Mesothelial cell of epicardium (in vitro differentiated cells): Measurements from ENCODE around the gene WWC2. TPM values are rescaled to one million over a fixed set of nuclear protein-coding genes. Genes with fewer than 3 reads are reported as not detected.
"Not testable (repeated sequence)": the region's sequence is repeated elsewhere in the genome, so short reads cannot be mapped to it uniquely, and the experiment has no call there.

Experiments used
- DNase-seq, 2 experiments: peaks; one replicate each; pipeline ENCODE4 v3.0.0; 2021; ENCODE audit warnings: low spot score in 2 of 2; ENCODE audit not compliant: unreplicated experiment in 2 of 2
- H3K27ac Mint-ChIP-seq: 2 replicates; pipeline ENCODE4 v1.8.0; 2021; ENCODE audit warnings: mixed read lengths
- H3K27me3 Mint-ChIP-seq: 2 replicates; pipeline ENCODE4 v1.8.0; 2021; ENCODE audit warnings: low read depth, mixed read lengths
- H3K36me3 Mint-ChIP-seq: 2 replicates; pipeline ENCODE4 v1.8.0; 2021; ENCODE audit warnings: mixed read lengths
- H3K4me1 Mint-ChIP-seq: 2 replicates; pipeline ENCODE4 v1.8.0; 2021; ENCODE audit warnings: mixed read lengths
- H3K4me3 Mint-ChIP-seq: 2 replicates; pipeline ENCODE4 v1.8.0; 2021; ENCODE audit warnings: mild to moderate bottlenecking, moderate library complexity, mixed read lengths
- H3K9me3 Mint-ChIP-seq: 2 replicates; pipeline ENCODE4 v1.8.0; 2021; ENCODE audit warnings: mixed read lengths
- total RNA-seq: library from RNA; stranded (reverse); gene quantifications from 3 replicates; pipeline ENCODE4 v1.2.1, GENCODE V29; 2021
- TF ChIP-seq, protein P1 (sequence below): fragments of 200-600 bp; sonication (generic); IDR thresholded peaks from one replicate; pipeline ENCODE4 v1.5.0; 2021; ENCODE audit warnings: antibody characterized with exemption; ENCODE audit not compliant: unreplicated experiment

WWC2 gene
- total RNA-seq, 1 donor from 2014 or later = 64.1 TPM

DNA sequence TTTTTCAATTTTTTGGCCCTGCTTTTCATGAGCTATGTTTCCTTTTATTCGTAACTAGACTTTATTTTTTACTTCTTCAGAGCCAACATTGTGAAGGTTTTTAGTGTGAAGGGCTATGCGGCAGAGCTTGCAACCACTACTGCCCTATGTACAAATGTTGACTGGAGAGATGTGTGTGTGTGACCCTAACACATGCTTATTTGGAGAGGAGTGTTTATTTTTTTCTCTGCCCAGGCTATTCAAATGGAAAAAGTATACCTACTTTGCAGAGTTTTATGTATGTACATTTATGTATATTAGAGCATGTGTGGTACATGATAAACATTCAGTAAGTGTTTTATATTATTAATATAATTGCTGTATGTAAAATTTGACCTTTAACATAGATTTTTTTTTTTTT lies 86.5 kb downstream of the WWC2 start:
- Mint-ChIP-seq H3K27ac (no peak overlapping the region), H3K9me3 (peaks cover 9% of the 10 kb centered on the region), H3K4me3 (no peak overlapping the region), H3K36me3 (peaks cover 10% of the 10 kb centered on the region), H3K27me3 (no peaks in the 10 kb centered on the region), H3K4me1 (peaks cover 13% of the 10 kb centered on the region)
- TF ChIP-seq, protein P1, sequence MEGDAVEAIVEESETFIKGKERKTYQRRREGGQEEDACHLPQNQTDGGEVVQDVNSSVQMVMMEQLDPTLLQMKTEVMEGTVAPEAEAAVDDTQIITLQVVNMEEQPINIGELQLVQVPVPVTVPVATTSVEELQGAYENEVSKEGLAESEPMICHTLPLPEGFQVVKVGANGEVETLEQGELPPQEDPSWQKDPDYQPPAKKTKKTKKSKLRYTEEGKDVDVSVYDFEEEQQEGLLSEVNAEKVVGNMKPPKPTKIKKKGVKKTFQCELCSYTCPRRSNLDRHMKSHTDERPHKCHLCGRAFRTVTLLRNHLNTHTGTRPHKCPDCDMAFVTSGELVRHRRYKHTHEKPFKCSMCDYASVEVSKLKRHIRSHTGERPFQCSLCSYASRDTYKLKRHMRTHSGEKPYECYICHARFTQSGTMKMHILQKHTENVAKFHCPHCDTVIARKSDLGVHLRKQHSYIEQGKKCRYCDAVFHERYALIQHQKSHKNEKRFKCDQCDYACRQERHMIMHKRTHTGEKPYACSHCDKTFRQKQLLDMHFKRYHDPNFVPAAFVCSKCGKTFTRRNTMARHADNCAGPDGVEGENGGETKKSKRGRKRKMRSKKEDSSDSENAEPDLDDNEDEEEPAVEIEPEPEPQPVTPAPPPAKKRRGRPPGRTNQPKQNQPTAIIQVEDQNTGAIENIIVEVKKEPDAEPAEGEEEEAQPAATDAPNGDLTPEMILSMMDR = no peak
- no peak for DNase-seq

DNA sequence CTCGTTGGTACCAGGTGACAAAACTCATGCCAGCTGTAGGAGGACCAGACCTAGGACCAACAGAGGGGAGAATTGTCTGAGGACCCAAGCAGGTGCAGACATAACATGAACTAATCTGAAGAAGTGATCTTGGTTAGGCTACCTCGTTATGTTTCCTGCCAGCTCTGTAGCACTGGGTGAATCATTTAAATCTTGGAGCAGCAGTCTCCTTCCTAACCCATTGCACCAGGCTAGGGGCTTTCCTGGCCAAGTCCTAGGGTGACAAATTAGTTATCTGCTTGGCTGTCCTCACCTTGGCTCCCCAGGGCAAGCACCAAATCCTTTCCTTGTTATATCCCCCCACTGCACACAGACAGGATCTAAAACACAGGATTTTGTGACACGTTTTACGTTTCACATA lies 87.8 kb downstream of the WWC2 start:
- TF ChIP-seq, protein P1 = no peak
- Mint-ChIP-seq H3K9me3 (peaks cover 9% of the 10 kb centered on the region), H3K4me1 (peaks cover 13% of the 10 kb centered on the region), H3K36me3 (peaks cover 10% of the 10 kb centered on the region), H3K27ac (no peak overlapping the region), H3K4me3 (no peak overlapping the region), H3K27me3 (no peaks in the 10 kb centered on the region)
- DNase-seq = no peak

DNA sequence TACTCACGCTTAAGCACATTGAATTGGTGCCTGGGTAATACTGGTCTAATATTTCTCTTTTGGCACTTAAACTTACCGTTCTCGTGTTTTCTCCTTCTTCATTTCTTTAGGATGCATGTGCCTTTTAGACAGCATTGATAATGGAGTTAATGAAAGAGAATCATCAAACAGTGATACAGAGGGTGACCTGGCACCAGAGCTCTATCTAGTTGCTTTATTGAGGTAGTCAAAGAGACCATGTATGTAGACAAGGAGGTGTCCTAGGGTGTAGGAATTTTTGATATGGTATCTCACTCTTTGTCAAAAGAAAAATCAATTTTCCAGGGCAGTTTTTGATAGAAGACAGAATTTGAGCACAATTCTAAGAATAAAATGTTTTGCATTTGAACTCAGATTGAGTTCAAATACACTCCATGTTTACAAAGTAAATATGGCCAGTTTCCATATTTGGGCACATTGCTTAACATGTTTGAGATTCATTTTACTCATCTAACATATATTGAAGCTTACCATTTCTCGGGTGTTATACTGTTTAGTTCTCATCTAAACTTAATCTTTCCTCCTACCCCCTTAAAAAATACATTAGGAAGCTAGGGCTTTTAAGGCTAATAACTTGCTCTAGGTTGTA lies 92.0 kb downstream of the WWC2 start:
- Mint-ChIP-seq H3K4me3 (no peak overlapping the region), H3K36me3 (peaks cover 10% of the 10 kb centered on the region), H3K27ac (no peak overlapping the region), H3K4me1 (peaks cover 8% of the 10 kb centered on the region), H3K9me3 (no peaks in the 10 kb centered on the region), H3K27me3 (no peaks in the 10 kb centered on the region)
- no peak for DNase-seq
- TF ChIP-seq, protein P1 = no peak

DNA sequence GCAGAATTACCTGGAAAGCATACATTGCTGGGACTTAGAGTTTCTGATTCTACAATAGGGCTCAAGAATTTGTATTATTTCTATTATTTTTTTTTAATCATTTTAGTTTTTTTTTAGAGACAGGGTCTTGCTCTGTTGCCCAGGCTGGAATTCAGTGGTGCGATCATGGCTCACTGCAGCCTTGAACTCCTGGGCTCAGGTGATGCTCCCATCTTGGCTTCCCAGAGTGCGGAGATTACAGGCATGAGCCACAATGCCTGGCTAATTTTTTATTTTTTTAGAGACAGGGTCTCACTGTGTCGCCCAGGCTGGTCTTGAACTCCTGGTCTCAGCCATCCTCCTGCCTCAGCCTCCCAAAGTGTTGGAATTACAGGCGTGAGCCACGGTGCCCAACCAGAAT lies 92.6 kb downstream of the WWC2 start:
- H3K27me3 Mint-ChIP-seq = no peaks in the 10 kb centered on the region
- H3K27ac Mint-ChIP-seq = no peak overlapping the region
- H3K4me3 Mint-ChIP-seq = no peak overlapping the region
- H3K9me3 Mint-ChIP-seq = no peaks in the 10 kb centered on the region
- peaks cover 4% of the 10 kb centered on the region for H3K4me1 Mint-ChIP-seq
- no peak for DNase-seq
- TF ChIP-seq, protein P1 = no peak
- H3K36me3 Mint-ChIP-seq = peaks cover 14% of the 10 kb centered on the region

DNA sequence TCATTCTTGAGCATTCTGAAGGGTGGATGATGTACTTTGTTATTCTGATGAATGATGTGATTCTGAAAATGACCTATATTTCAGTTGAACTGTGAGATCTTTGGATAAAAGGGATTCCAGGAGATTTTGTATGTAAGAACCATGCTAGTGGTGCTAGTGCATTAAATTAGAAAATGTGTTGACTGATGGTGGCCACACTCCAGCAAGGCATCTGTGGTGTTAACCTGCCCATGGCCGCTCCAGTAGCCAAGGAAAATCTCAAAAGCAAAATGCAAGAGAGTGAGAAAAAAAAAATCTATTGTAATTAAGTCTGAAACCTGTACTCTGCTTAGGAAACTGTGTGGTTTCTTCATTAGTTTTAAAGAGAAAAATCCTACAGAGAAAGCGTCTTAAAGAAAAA lies 93.5 kb downstream of the WWC2 start:
- no peak for DNase-seq
- Mint-ChIP-seq H3K9me3 (no peaks in the 10 kb centered on the region), H3K27me3 (no peaks in the 10 kb centered on the region), H3K4me3 (no peak overlapping the region), H3K4me1 (peaks cover 4% of the 10 kb centered on the region), H3K27ac (no peak overlapping the region), H3K36me3 (peaks cover 14% of the 10 kb centered on the region)
- TF ChIP-seq, protein P1 = no peak

DNA sequence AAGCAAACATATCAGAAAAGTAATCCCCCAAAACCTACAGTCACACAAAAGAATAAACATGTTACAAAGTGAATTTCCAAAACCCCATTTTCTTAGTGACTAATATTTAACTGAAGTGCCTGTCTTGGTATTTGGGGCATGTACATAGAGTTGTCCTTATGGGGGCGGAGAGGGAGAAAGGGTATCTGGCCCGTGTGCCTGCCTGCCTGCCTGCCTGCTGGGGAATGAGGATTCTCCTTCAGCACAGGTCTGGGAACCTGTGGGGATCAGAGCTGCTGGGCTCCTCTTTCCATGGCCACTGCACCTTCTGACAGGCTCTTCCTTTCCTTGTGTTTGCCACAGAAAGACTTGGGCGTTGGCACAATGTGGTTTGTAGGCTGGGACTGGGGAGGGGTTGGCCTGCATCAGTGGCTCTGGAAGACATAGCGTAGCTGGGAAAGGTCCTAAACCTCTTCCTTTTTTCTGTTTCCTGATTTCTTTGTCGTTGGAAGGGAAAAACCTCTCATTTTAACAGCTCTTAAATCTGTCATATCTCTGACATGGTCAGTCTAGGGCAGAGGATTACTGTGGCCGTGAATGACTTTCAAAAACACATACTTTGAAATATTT lies 94.8 kb downstream of the WWC2 start:
- not testable (repeated sequence) for H3K27me3 Mint-ChIP-seq, DNase-seq, H3K27ac Mint-ChIP-seq, H3K4me1 Mint-ChIP-seq, H3K4me3 Mint-ChIP-seq, H3K9me3 Mint-ChIP-seq
- H3K36me3 Mint-ChIP-seq = peaks cover 11% of the 10 kb centered on the region
